ENCODE measurements around the gene ARRB1. TPM values are rescaled to one million over a fixed set of nuclear protein-coding genes. Genes with fewer than 3 reads are reported as not detected.
"Not testable (repeated sequence)": the region's sequence is repeated elsewhere in the genome, so short reads cannot be mapped to it uniquely, and the experiment has no call there.

Gene ARRB1
- total RNA-seq, 1 donor from 2014 or later: 35.2 TPM

- intact Hi-C loops (cut with micrococcal nuclease): no loop called here
Observed at GRCh38 chr11:75344761-75345454, 6.6 kb downstream of the ARRB1 start.

DNA sequence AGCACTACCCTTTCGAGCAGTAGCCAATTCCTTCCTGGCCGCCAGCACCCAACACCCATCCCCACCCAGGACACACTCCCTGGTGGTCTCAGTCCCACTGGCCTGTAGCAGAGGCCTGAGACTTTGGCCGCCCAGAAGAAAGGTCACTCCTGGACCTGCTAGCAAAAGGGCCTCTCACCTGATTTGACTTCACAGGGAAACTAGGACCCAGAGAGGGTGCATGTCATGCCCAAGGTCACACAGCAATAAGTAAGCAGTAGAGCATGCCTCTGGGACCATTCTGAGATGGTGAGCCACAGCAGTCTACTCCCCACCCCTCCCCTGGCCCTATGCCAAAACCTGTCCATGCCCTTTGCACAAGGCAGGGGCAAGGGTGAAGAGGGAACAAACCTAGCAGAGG is 7.3 kb downstream of the ARRB1 start:
- intact Hi-C loops (cut with micrococcal nuclease): no loop called here

- intact Hi-C loops (cut with micrococcal nuclease): no loop called here
Observed at GRCh38 chr11:75342966-75343870, 8.2 kb downstream of the ARRB1 start.

DNA sequence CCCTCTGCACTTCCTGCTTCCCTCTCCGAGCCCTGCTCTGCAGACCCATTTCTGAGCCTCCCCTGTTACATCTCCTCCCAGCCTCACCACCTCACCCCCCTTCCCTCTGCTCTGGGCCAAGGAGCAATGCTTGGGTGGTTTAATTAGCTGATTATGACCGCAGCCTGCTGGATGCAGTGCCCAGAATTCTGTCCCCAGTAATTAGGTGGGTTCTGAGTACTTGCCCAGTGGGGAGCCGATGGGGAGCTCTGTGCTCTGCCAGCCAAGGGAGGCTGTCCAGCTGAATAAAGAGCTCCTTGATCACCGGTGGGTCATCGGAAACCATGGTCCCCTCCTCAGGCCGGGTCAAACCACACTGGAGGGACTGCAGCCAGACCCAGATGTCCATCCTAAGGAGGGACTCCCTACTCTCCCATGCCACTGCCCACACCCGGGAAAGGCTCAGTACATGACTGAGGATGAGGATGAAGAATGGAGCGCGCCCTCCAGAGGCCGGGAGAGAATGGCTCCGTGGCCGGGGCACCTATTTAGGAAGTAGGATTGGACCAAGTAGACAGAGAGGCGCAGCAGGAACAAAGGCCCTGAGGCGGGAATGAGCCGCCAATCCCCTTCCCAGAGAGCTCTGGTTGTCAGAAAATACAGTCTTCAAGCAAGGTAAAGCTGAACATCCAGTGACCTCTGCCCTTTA is 9.1 kb downstream of the ARRB1 start:
- intact Hi-C loops (cut with micrococcal nuclease): no loop called here

DNA sequence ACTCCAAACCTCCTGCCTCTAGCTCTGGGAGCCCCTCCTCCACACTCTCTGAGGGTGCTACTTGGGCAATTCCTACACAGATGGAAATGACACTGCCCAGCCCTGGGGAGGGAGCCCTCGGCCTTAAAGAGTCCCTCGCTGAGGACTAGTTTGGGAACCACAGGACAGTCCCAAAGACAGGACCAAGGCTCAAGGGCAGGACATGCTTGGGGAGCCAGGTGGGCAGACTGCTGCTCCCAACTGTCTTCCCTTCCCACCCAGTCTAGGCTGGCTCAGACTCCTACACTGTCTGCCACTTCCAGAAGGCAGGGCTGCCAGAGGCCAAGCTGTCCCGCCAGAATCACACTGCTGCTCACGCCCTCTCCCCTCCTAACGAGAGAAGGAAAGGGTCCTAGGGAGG is 9.8 kb downstream of the ARRB1 start:
- intact Hi-C loops (cut with micrococcal nuclease): no loop called here

- intact Hi-C loops (cut with micrococcal nuclease): loop anchor here (1.0 kb wide), 1 partner anchor 12 kb away; no protein-coding TSS in a partner anchor
Observed at GRCh38 chr11:75339685-75340409, 11.6 kb downstream of the ARRB1 start.

GRCh38 chr11:75338516-75339208 is 12.8 kb downstream of the ARRB1 start:
- intact Hi-C loops (cut with micrococcal nuclease): no loop called here

DNA sequence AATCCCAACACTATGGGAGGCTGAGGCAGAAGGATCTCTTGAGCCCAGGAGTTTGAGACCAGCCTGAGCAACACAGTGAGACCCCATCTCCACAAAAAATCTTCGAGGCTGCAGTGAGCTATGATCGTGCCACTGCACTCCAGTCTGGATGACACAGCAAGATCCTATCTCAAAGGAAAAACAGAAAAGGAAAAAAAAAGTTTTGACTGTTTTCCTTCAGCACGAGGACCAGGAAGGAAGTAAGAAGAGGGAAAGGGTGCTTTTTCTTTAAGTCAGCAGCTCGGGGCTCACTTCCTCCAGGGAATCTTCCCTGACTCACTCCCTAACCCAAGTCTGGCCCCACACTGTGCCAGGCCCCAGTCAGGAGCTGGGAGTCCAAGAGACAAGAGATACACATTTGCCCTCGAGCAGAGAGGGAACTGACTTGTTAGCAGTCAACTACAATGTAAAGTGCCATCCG is 14.2 kb downstream of the ARRB1 start:
- intact Hi-C loops (cut with micrococcal nuclease): no loop called here

- intact Hi-C loops (cut with micrococcal nuclease): no loop called here
Observed at GRCh38 chr11:75334976-75335375, 16.5 kb downstream of the ARRB1 start.

DNA sequence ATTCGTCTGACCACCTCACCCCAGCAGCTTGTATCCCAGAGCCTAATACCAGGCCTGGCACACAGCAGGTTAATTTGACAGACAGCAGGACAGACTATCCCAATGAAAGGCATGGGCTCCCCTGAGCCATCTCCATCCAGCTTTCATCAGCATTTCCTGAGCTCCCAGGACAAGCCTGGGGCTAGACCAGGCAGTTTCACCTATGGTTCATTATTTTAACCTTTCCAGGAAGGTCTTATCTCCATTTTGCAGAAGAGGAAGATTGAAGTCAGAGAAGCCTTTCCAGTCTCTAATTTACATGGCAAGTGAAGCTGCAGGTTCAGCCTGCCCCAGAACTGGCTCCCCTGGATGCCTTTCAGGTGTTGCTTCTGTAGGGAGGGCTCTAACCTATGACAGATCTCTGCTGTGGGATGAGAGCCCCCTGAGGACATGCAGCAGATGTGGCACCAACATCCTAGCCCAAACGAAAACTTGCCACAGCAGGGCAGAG is 17.0 kb downstream of the ARRB1 start:
- intact Hi-C loops (cut with micrococcal nuclease): no loop called here

DNA sequence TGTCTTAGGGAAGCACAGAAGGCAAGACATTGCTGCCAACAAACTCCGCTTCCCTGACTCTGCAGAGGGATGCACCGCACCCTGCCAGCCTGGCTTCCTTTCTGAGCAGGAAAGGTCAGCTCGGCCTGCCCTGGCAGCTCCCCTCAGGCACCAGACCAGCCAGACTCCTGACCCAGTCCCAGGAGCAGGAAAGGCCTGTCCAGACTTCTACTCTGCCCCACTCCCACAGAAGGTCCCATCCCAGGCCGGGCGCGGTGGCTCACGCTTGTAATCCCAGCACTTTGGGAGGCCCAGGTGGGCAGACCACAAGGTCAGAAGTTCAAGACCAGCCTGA is 17.7 kb downstream of the ARRB1 start:
- intact Hi-C loops (cut with micrococcal nuclease): no loop called here

GRCh38 chr11:75333022-75333806 is 18.2 kb downstream of the ARRB1 start:
- intact Hi-C loops (cut with micrococcal nuclease): no loop called here

DNA sequence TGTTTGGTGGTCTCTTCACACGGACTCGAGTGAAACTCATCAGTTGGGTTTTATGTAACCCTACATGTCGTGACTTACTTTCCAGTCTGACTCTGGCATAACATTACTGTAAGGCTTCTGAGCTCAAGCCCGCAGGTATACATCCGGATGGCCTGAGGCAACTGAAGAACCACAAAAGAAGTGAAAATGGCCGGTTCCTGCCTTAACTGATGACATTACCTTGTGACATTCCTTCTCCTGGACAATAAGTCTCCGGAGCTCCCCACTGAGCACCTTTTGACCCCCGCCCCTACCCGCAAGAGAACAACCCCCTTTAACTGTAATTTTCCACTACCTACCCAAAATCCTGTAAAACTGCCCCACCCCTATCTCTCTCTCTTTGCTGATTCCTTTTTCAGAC is 19.7 kb downstream of the ARRB1 start:
- intact Hi-C loops (cut with micrococcal nuclease): not testable (repeated sequence)

DNA sequence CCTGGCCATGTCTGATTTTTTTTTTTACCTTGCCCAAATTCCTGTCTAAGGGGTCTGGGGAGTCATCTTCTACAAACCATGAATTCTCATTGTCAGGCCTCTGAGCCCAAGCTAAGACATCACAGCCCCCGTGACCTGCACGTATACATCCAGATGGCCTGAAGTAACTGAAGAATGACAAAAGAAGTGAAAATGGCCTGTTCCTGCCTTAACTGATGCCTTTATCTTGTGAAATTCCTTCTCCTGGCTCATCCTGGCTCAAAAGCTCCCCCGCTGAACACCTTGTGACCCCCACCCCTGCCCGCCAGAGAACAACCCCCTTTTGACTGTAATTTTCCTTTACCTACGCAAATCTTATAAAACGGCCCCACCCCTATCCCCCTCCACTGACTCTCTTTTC is 20.2 kb downstream of the ARRB1 start:
- intact Hi-C loops (cut with micrococcal nuclease): not testable (repeated sequence)

GRCh38 chr11:75330886-75331285 is 20.6 kb downstream of the ARRB1 start:
- intact Hi-C loops (cut with micrococcal nuclease): not testable (repeated sequence)

DNA sequence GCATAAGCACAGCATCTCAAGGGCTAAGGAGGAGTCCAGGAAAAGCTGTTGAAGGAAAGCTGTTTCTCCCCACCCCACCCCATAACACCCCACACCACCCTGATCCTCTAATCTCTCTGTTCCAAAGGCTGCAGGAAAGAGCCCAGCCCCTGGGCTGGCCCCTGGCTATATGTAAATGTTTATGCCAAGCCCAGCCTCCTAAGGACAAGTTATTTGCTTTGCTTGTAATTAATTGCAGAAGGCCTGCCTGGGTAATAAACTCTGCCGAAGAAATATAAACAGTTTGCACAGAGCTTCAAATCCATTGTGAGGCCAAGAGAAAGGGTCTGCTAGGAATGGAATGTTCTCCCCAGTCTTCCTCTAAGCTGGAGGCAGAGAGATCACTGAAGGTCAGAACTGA is 21.2 kb downstream of the ARRB1 start:
- intact Hi-C loops (cut with micrococcal nuclease): no loop called here

GRCh38 chr11:75328426-75329277 is 22.8 kb downstream of the ARRB1 start:
- intact Hi-C loops (cut with micrococcal nuclease): loop anchor here (1.0 to 5.0 kb wide), 3 partner anchors 24 to 56 kb away; no protein-coding TSS in a partner anchor

DNA sequence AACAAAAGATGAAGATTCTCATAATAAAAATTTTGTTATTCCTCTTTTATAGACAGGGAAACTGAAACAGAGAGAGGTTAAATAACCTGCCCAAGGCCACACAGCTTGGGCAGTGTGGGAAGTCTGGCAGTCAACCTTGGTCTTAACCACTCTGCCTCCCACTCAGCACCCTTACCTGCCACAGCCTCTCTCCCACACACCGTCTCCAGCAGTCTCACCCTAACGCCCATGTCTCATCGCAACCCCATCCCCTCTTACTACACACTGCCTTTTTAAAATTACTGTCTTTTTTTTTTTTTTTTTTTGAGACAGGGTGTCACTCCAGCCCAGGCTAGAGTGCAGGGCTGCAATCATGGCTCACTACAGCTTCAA is 25.0 kb downstream of the ARRB1 start:
- intact Hi-C loops (cut with micrococcal nuclease): loop anchor here (5.0 kb wide), 1 partner anchor 44 kb away; no protein-coding TSS in a partner anchor

Data from T-helper 2 cell treated with Interferon-gamma antibody and Interleukin-4, amounts not matched to agents 100 ng/mL and 5 ng/mL, for 36 hours (primary cell).